ENCODE data around the gene CXCL1.

DNA sequence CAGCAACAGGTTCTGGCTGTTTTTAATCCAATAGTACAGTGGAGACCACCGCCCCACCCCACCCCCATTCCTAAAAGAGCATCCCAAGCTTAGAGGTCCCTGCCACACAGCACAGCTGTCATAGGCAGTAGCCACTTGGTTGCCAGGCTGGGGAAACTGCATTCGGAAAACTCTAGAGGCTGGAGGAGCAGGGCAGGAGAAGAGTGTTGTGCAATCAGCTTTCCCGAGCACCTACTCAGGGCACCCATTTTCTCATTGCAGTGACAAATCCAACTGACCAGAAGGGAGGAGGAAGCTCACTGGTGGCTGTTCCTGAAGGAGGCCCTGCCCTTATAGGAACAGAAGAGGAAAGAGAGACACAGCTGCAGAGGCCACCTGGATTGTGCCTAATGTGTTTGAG is 1.1 kb downstream of the CXCL1 start:
- TF ChIP-seq, protein P1, sequence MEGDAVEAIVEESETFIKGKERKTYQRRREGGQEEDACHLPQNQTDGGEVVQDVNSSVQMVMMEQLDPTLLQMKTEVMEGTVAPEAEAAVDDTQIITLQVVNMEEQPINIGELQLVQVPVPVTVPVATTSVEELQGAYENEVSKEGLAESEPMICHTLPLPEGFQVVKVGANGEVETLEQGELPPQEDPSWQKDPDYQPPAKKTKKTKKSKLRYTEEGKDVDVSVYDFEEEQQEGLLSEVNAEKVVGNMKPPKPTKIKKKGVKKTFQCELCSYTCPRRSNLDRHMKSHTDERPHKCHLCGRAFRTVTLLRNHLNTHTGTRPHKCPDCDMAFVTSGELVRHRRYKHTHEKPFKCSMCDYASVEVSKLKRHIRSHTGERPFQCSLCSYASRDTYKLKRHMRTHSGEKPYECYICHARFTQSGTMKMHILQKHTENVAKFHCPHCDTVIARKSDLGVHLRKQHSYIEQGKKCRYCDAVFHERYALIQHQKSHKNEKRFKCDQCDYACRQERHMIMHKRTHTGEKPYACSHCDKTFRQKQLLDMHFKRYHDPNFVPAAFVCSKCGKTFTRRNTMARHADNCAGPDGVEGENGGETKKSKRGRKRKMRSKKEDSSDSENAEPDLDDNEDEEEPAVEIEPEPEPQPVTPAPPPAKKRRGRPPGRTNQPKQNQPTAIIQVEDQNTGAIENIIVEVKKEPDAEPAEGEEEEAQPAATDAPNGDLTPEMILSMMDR (IDR thresholded peaks at IDR 0.05) = no peak
- no peak for TF ChIP-seq POLR2A (IDR thresholded peaks at IDR 0.05)

Data from lower leg skin (tissue), 3 donors.